ENCODE results near the gene AFG3L2. TPM values are rescaled to one million over a fixed set of nuclear protein-coding genes. Genes with fewer than 3 reads are reported as not detected.

AFG3L2 gene
- total and polyA plus RNA-seq, 3 donors from 2014 or later = 47.6 to 63.6 (median 57.4) TPM

- no peak overlapping the region for H3K27ac ChIP-seq
- no peak overlapping the region for H3K4me3 ChIP-seq
- intact Hi-C loops (cut with DNase I; ENCODE audit: low total_unique reads) = no loop called here
These were observed 63.3 kb downstream of the AFG3L2 start for GRCh38 chr18:12313530-12314245.

DNA sequence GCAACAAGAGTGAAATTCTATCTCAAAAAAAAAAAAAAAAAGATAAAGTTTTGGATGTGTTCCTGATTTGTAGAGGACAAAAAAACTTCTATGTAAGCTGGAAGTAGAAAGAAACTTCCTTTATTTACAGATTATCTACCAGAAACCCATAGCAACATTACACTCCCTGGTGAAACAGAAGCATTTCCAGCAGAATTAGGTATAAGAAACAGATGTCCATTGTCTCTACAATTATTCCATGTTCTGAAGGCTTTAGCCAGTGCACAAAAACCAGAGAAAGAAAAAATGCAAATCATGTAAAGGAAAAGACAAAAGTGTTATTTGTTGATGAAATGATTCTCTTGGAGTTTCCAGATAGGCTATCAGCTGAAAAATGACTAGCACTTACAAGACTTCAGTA is 64.1 kb downstream of the AFG3L2 start:
- Histone ChIP-seq H3K36me3 (ENCODE audit: low read depth, missing control alignments) (no peaks in the 10 kb centered on the region), H3K9me3 (no peaks in the 10 kb centered on the region), H3K4me3 (no peak overlapping the region), H3K4me1 (peaks cover 13% of the 10 kb centered on the region), H3K27ac (no peak overlapping the region), H3K27me3 (no peaks in the 10 kb centered on the region)
- TF ChIP-seq POLR2A (IDR thresholded peaks at IDR 0.05) = no peak
- intact Hi-C loops (cut with DNase I; ENCODE audit: low total_unique reads) = no loop called here
- no peak for DNase-seq

More at GRCh38 chr18:12313530-12314245, 63.3 kb downstream of the AFG3L2 start:
- Histone ChIP-seq H3K27me3 (no peaks in the 10 kb centered on the region), H3K4me1 (peaks cover 13% of the 10 kb centered on the region), H3K9me3 (no peaks in the 10 kb centered on the region), H3K36me3 (ENCODE audit: low read depth, missing control alignments) (no peaks in the 10 kb centered on the region)
- no peak for DNase-seq
- whole genome bisulfite sequencing, 2 donors = 84 to 90% methylated on average over 5 of the region's 5 CpGs
- TF ChIP-seq, protein P1, sequence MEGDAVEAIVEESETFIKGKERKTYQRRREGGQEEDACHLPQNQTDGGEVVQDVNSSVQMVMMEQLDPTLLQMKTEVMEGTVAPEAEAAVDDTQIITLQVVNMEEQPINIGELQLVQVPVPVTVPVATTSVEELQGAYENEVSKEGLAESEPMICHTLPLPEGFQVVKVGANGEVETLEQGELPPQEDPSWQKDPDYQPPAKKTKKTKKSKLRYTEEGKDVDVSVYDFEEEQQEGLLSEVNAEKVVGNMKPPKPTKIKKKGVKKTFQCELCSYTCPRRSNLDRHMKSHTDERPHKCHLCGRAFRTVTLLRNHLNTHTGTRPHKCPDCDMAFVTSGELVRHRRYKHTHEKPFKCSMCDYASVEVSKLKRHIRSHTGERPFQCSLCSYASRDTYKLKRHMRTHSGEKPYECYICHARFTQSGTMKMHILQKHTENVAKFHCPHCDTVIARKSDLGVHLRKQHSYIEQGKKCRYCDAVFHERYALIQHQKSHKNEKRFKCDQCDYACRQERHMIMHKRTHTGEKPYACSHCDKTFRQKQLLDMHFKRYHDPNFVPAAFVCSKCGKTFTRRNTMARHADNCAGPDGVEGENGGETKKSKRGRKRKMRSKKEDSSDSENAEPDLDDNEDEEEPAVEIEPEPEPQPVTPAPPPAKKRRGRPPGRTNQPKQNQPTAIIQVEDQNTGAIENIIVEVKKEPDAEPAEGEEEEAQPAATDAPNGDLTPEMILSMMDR (IDR thresholded peaks at IDR 0.05) = no peak
- TF ChIP-seq POLR2A (IDR thresholded peaks at IDR 0.05) = no peak

GRCh38 chr18:12310762-12311161 is 66.3 kb downstream of the AFG3L2 start:
- H3K27me3 ChIP-seq = no peaks in the 10 kb centered on the region
- WGBS, 2 donors = 97 to 98% methylated on average over 5 to 6 of the region's 6 CpGs
- H3K9me3 ChIP-seq = no peaks in the 10 kb centered on the region
- H3K4me3 ChIP-seq = no peak overlapping the region
- peaks cover 13% of the 10 kb centered on the region for H3K4me1 ChIP-seq
- no peak for TF ChIP-seq POLR2A (IDR thresholded peaks at IDR 0.05)
- TF ChIP-seq, protein P1 (IDR thresholded peaks at IDR 0.05) = no peak
- no peaks in the 10 kb centered on the region for H3K36me3 ChIP-seq (ENCODE audit: low read depth, missing control alignments)
- DNase-seq = no peak
- H3K27ac ChIP-seq = no peak overlapping the region
- intact Hi-C loops (cut with DNase I; ENCODE audit: low total_unique reads) = no loop called here

DNA sequence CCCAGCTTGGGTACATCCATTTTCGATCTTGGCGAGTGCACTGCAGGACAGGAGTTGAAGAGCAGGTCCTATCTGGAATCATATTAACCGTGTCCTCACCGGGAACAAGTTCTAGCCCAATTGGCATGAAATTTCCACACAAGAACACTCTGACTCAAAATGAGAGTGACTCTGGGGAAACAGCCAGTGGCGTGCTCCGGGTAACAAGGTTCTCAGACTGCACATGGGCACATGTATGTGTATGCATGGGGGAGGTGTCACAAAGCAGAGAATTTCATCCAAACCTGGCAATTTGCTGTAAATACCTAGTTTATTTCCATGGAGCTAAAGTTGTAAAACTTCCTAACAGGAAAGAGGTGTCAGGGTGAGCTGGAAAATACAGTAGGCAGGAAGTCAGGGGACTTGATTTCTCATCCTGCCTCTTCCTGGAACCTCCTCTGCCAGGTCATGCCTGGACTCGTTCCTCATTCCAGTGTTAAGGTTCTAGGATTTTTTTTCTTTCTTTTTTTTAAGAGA is 67.3 kb downstream of the AFG3L2 start:
- 25 to 43% methylated on average over 7 of the region's 7 CpGs for WGBS, 2 donors

DNA sequence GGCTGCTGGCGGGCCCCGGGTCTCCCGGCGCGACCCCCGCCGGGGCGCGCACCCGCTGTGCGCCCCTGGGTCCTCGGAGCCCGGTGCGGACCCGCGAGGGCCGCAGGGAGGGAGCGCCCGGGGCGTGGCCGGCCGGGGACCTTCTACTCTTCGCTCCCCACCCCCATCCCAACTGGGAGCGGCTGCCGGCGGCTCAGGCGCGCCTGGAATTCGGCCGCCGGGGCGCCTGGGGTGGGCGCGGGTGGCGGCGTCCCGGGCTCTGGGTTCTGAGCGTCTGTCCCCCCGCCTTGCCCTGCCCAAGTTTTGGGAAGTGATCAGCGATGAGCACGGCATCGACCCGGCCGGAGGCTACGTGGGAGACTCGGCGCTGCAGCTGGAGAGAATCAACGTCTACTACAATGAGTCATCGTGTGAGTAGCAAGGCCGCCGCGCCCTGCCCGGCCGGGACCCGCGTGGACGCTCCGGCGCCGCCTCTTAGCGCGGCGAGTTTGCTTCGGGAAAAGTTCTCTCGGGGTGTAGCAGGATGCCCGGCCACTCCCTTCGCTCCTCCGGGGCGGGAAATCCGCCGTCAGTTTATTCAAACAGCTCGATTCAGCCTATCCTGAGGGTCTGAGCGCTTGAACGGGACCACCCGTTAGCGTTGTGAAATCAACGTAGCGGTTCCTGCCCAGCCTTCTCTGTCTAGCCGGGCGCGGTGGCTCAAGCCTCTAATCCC is 68.5 kb downstream of the AFG3L2 start:
- no peaks in the 10 kb centered on the region for H3K36me3 ChIP-seq (ENCODE audit: low read depth, missing control alignments)
- H3K27me3 ChIP-seq = no peaks in the 10 kb centered on the region
- TF ChIP-seq, protein P1 (IDR thresholded peaks at IDR 0.05) = no peak
- TF ChIP-seq POLR2A (IDR thresholded peaks at IDR 0.05) = no peak
- WGBS, 2 donors = 0 to 1% methylated on average over 4 to 67 of the region's 81 CpGs
- H3K4me3 ChIP-seq = peak overlapping the region; percentile 65 to 74
- peaks cover 2% of the 10 kb centered on the region for H3K4me1 ChIP-seq
- peak; percentile 74 for DNase-seq
- no peaks in the 10 kb centered on the region for H3K9me3 ChIP-seq
- peak overlapping the region; percentile 68 to 86 for H3K27ac ChIP-seq
- intact Hi-C loops (cut with DNase I; ENCODE audit: low total_unique reads) = no loop called here

More for the DNA sequence above, 67.3 kb downstream of the AFG3L2 start:
- Histone ChIP-seq H3K4me3 (no peak overlapping the region), H3K36me3 (ENCODE audit: low read depth, missing control alignments) (no peaks in the 10 kb centered on the region), H3K4me1 (peaks cover 13% of the 10 kb centered on the region), H3K27me3 (no peaks in the 10 kb centered on the region), H3K9me3 (no peaks in the 10 kb centered on the region), H3K27ac (no peak overlapping the region)
- intact Hi-C loops (cut with DNase I; ENCODE audit: low total_unique reads) = no loop called here
- DNase-seq = no peak
- no peak for TF ChIP-seq POLR2A (IDR thresholded peaks at IDR 0.05)
- TF ChIP-seq, protein P1 (IDR thresholded peaks at IDR 0.05) = no peak
